HS-27A (cell line): Measurements from ENCODE around the gene ABTB2.
"Not testable (repeated sequence)": the region's sequence is repeated elsewhere in the genome, so short reads cannot be mapped to it uniquely, and the experiment has no call there.

Source experiments
- DNase-seq: peaks from one replicate; pipeline ENCODE4 v3.0.0-alpha.2; 2012; ENCODE audit warnings: low read depth, missing footprints

ABTB2 gene

DNA sequence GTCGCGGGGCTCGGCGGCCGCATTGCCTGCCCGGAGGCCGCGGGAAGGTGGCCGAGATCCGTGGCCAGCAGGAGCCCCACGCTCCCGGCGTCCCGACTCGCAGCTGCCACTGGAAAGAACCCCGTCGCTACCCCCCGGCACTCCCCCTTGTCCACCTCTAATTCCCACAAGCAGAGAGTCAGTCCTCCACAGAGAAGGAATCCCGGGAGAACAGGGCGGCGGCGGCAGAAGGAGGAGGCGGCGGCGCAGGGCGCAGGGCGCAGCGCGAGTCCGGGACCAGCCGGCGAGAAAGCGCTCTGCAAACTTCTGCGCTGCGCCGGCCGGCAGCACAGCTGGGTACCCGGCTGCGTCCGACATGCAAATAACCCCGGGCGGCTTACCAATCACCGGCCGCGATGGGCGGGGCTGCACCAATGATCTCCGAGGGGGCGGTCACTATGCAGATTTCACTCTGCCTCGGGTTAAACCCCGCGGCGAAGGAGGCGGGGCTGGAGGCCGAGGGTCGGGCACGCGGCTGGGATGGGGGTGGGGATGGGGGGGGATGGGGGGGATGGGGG, at the start of gene ABTB2:
Gene ABTB2 (minus strand): TSS at position 310 of the 557 bp plus-strand sequence.
- peak; percentile 84 for DNase-seq

- DNase-seq: no peak
Observed at GRCh38 chr11:34407121-34407813, 49.5 kb upstream of the ABTB2 start.

DNA sequence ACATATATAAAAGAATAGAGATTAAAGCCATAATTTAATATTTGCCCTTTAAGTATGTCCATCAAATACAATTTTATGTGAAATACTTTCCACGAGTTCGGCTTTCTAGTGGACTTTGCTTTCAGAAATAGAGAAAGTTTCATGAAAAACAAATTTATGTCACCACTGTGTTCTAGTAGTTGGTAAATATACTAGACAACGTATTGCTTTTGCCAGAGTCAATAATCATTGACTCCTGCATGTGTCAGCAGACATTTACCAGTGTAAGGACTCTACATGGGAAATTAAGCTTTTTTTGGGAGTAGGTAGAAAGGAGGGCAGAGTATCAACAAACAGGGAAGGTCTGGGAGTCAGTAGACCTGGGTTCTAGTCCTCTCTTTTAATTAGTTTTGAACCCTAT, 48.6 kb upstream of the ABTB2 start:
- no peak for DNase-seq

DNA sequence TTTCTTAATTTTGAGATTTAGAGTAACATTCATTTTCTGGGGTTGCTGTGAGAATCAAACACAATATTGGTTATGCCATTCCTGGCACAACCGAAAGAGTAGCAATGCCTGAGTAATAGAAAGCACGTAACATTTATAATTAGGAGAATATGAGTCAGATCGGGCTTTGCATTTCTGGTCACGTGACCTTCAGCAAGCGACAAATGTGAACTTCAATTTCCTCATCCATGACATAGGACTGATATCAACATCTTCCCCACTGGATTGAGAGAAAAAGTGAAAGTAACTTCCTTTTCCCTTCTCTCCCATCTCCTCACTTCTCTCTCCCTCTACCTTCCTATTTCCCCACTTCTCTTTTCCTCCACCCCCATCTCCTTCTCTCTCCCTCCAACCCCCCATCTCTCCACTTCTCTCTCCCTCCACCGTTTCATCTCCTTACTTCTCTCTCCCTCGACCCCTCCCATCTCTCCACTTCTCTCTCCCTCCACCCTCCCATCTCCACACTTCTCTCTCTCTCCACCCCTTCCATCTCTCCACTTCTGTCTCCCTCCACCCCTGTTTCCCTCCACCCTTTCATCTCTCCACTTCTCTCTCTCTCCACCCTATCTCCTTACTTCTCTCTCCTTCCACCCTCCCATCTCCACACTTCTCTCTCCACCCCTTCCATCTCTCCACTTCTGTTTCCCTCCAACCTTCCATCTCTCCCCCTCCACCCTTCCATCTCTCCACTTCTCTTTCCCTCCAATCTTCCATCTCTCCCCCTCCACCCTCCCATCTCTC, 47.5 kb upstream of the ABTB2 start:
- no peak for DNase-seq

DNA sequence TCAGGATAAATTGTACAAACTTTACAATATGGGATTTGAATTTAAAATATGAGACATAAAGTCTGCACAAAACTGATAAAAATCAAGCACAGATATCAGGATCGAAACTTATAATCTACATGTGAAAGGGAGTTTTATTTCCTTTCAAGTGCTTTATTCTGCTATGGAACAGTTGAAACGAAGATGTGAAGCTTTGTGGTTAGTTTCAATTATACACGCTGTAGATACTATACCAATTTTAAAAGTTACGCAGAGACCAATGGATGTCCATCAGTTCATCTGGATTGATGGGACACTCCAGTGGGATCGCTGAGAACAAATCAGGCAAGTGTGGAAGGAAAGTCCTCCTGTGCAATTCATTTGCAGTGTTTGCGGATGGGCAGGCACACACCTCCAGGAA, 46.5 kb upstream of the ABTB2 start:
- DNase-seq: no peak

DNA sequence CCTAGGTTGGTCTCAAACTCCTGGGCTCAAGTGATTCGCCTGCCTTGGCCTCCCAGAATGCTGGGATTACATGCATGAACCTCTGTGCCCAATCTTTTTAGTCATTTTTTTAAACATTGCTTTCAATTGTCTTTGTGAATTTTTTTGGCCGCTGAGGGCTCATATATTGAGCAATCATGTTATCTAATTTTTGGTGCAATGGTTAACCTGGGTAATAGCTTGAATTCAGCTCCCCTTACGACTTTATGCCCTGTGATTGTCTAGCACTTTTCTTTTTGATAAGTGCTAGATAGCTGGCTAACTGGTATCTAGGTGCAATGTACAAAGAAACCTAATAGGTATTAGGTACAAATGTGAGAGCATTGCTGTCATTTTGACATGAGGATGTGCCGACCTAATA, 45.6 kb upstream of the ABTB2 start:
- no peak for DNase-seq

GRCh38 chr11:34397811-34398210, 40.0 kb upstream of the ABTB2 start:
- DNase-seq: no peak

- no peak for DNase-seq
Observed at GRCh38 chr11:34397120-34397519, 39.3 kb upstream of the ABTB2 start.

- DNase-seq: no peak
Observed at GRCh38 chr11:34395916-34396550, 38.2 kb upstream of the ABTB2 start.

DNA sequence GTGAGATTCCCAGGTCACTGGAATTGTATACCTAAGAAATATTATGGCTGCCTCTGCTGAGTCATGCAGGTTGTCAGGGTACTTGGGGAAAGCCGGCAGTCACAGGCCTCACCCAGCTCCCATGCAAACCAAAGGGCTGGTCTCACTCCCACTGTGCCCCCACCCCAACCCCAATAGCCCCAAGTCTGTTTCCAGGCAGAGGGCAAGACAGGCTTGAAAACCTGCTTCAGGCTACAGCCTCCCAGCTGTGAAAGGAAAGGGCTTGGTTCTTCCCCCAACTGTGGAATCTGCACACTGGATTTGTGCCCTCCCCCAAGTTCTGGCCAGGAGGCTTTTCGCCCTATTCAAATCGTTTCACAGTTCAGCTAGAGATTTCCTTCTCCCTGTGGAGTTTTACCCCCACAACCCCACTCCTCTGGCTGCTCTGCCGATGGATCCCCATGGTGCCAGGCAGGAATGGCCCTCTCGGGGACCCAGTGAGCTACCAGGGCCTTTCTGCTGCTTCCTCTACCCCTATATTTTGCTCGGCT, 37.0 kb upstream of the ABTB2 start:
- no peak for DNase-seq

GRCh38 chr11:34387653-34388052, 29.8 kb upstream of the ABTB2 start:
- no peak for DNase-seq

GRCh38 chr11:34386356-34386755, 28.5 kb upstream of the ABTB2 start:
- DNase-seq: not testable (repeated sequence)

- no peak for DNase-seq
Observed at GRCh38 chr11:34382532-34383276, 24.9 kb upstream of the ABTB2 start.

DNA sequence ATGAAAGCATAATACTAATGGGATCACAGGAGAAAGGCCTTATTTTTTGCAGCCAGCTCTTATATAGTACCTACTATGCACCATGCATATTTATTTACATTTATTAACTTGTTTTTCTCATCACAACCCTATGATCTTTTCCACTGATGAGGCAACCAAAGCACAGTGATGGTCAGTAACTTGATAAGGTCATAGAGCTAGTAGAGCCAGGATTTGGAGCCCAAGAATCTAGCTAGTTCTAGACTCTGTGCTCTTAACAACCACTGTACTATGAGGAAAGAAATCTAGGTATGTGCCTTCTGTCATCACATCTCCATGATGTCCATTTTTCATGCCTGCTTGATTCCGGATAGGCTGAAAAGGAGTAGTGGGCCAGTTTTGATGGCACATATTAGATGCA, 24.0 kb upstream of the ABTB2 start:
- no peak for DNase-seq

DNA sequence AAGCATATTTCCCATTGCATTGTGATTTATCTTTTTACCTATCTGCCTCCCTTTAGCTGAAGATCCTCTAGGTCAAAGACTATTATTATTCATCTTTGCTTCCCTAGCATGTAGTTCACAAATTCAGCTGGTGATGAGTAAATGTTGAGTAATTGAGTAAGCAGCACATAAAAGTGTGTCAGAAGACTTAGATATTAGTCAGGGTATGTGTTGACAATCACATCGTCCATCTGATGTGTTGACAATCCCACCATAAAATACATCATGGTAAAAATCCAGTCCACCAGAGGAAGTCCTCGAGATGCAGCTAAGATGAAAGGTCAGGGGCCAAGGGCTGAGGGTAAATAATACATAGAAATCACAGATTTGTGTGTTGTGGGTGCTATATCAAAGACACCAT, 22.9 kb upstream of the ABTB2 start:
- DNase-seq: no peak

GRCh38 chr11:34379539-34379938, 21.7 kb upstream of the ABTB2 start:
- no peak for DNase-seq

DNA sequence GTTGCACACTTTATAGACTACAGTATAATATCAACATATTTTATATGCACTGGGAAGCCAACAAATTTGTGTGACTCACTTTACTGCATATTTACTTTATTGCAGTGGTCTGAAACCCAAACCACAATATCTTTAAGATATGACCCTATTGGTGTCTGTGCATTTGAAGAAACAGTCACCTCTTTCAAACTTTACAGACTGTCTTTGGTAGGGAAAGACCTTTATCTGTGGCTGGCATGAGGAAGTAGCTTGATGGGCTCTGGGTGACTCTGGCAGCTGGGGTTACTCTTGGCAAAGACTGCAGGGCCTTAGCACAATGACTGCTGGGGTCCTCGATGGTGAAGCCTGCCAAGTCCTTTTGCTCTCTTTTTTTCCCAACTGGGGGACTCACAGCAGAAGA, 21.3 kb upstream of the ABTB2 start:
- DNase-seq: no peak

- no peak for DNase-seq
Observed at GRCh38 chr11:34373727-34374126, 15.9 kb upstream of the ABTB2 start.

DNA sequence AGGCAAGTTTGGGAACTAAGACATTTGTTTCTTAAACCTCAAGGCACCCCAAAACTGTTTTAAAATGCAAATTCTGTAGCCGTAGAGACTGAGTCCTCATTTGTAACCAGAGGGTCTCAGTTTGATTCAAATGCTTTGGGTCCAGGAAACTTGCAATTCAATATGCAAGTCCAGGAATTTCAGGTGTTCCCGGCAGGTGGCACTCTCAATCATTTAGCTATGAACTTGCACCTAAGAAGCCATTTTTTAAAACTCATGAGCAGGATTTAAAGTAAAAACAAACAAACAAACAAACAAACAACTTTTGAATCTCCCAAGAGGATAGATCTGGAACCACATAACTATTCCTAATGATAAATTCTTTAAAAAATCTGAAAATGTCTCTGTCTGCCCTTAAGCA, 8.7 kb upstream of the ABTB2 start:
- no peak for DNase-seq

GRCh38 chr11:34364102-34364501, 6.3 kb upstream of the ABTB2 start:
- no peak for DNase-seq

DNA sequence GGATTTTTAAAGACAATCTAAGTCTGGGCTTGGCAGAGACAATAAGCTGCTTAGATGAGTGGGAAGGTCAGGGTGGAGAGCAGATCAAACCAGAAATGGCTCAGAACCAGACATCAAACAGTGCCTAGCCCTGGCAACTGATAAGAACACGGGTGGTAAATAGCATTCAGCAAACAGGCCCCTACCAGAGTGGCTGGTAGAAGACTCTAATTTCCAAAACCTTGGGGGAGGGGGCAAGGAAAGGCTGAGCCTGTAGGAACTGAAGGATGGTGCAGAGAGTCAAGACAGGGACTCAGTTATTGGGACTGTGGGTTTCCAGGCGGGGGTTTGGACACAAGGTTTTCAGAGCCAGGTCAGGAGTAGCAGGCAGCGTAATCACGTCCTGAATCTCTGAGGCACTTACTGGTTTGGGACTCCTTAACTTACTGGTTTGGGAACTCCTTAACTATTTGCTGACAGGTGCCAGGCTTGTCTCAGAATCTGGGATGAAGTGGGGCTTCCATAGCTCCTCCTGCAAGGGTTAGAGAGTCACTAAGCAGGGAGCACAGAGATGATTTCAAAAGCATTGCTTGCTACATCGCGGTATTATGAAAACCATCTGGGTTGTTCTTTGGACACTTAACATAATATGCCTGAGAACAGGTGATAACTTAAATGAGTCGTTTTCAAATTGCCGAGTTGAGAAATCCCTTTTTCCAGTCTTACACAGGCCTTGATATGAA, 5.7 kb upstream of the ABTB2 start:
- DNase-seq: no peak
